Adipocyte (in vitro differentiated cells): Measurements from ENCODE around the gene CMTM3.
"Not testable (repeated sequence)": the region's sequence is repeated elsewhere in the genome, so short reads cannot be mapped to it uniquely, and the experiment has no call there.

Experiments
- DNase-seq: peaks from one replicate; pipeline ENCODE4 v3.0.0-alpha.2; 2015; ENCODE audit warnings: low read depth
- H3K27me3 ChIP-seq: replicated peaks from 2 replicates; pipeline ENCODE4 v1.7.0; 2013; ENCODE audit warnings: mild to moderate bottlenecking, low read length, moderate library complexity; ENCODE audit not compliant: control insufficient read depth, insufficient read depth
- H3K36me3 ChIP-seq: 2 replicates; pipeline ENCODE4 v1.7.0; 2013; ENCODE audit warnings: low read length, mild to moderate bottlenecking, moderate library complexity; ENCODE audit not compliant: control insufficient read depth, insufficient read depth, severe bottlenecking
- H3K4me1 ChIP-seq: 2 replicates; pipeline ENCODE4 v1.7.0; 2013; ENCODE audit warnings: mild to moderate bottlenecking, low read length, moderate library complexity; ENCODE audit not compliant: control insufficient read depth, insufficient read depth
- H3K4me3 ChIP-seq: 2 replicates; pipeline ENCODE4 v1.7.0; 2013; ENCODE audit warnings: mild to moderate bottlenecking, low read length, moderate library complexity
- H3K9ac ChIP-seq: 2 replicates; pipeline ENCODE4 v1.7.0; 2013; ENCODE audit warnings: mild to moderate bottlenecking, low read length, moderate library complexity
- H3K9me3 ChIP-seq: 2 replicates; pipeline ENCODE4 v1.7.0; 2013; ENCODE audit warnings: mild to moderate bottlenecking, low read length, moderate library complexity; ENCODE audit not compliant: control insufficient read depth

The CMTM3 gene

GRCh38 chr16:66627611-66628378 is 23.3 kb downstream of the CMTM3 start:
- not testable (repeated sequence) for H3K4me3 ChIP-seq, H3K27me3 ChIP-seq, H3K36me3 ChIP-seq

GRCh38 chr16:66629856-66630255 is 25.4 kb downstream of the CMTM3 start:
- no peak for DNase-seq
- H3K36me3 ChIP-seq = no peaks in the 10 kb centered on the region
- H3K9me3 ChIP-seq = no peaks in the 10 kb centered on the region
- H3K4me3 ChIP-seq = no peak overlapping the region
- no peaks in the 10 kb centered on the region for H3K4me1 ChIP-seq
- H3K27me3 ChIP-seq = no peaks in the 10 kb centered on the region
- H3K9ac ChIP-seq = no peak overlapping the region

More at GRCh38 chr16:66627611-66628378, 23.3 kb downstream of the CMTM3 start:
- not testable (repeated sequence) for H3K9ac ChIP-seq, DNase-seq, H3K9me3 ChIP-seq
- H3K4me1 ChIP-seq = peaks cover 16% of the 10 kb centered on the region

GRCh38 chr16:66630561-66631260 is 26.2 kb downstream of the CMTM3 start:
- not testable (repeated sequence) for H3K27me3 ChIP-seq, H3K4me3 ChIP-seq, H3K9me3 ChIP-seq, DNase-seq, H3K36me3 ChIP-seq, H3K9ac ChIP-seq, H3K4me1 ChIP-seq

GRCh38 chr16:66631558-66631957 is 27.1 kb downstream of the CMTM3 start:
- not testable (repeated sequence) for H3K9ac ChIP-seq, DNase-seq, H3K4me3 ChIP-seq, H3K9me3 ChIP-seq, H3K27me3 ChIP-seq, H3K36me3 ChIP-seq, H3K4me1 ChIP-seq

- H3K4me1 ChIP-seq = peaks cover 17% of the 10 kb centered on the region
- no peaks in the 10 kb centered on the region for H3K9me3 ChIP-seq
- no peak overlapping the region for H3K4me3 ChIP-seq
- no peak for DNase-seq
- H3K27me3 ChIP-seq = no peaks in the 10 kb centered on the region
- H3K36me3 ChIP-seq = no peaks in the 10 kb centered on the region
- H3K9ac ChIP-seq = no peak overlapping the region
Measured at GRCh38 chr16:66634527-66635196, 30.2 kb downstream of the CMTM3 start.

- H3K9me3 ChIP-seq = no peaks in the 10 kb centered on the region
- H3K4me1 ChIP-seq = peaks cover 18% of the 10 kb centered on the region
- no peak overlapping the region for H3K9ac ChIP-seq
- no peak for DNase-seq
- H3K4me3 ChIP-seq = no peak overlapping the region
- no peaks in the 10 kb centered on the region for H3K36me3 ChIP-seq
- no peaks in the 10 kb centered on the region for H3K27me3 ChIP-seq
Measured at GRCh38 chr16:66635406-66635805, 30.9 kb downstream of the CMTM3 start.

- H3K9ac ChIP-seq = no peak overlapping the region
- no peaks in the 10 kb centered on the region for H3K36me3 ChIP-seq
- H3K4me3 ChIP-seq = no peak overlapping the region
- H3K9me3 ChIP-seq = no peaks in the 10 kb centered on the region
- peaks cover 18% of the 10 kb centered on the region for H3K4me1 ChIP-seq
- H3K27me3 ChIP-seq = no peaks in the 10 kb centered on the region
- DNase-seq = no peak
Measured at GRCh38 chr16:66636199-66636598, 31.7 kb downstream of the CMTM3 start.

- peaks cover 18% of the 10 kb centered on the region for H3K4me1 ChIP-seq
- no peak overlapping the region for H3K9ac ChIP-seq
- no peaks in the 10 kb centered on the region for H3K27me3 ChIP-seq
- no peak overlapping the region for H3K4me3 ChIP-seq
- no peaks in the 10 kb centered on the region for H3K36me3 ChIP-seq
- no peaks in the 10 kb centered on the region for H3K9me3 ChIP-seq
- DNase-seq = no peak
Measured at GRCh38 chr16:66637806-66638205, 33.3 kb downstream of the CMTM3 start.

GRCh38 chr16:66639091-66639885 is 34.8 kb downstream of the CMTM3 start:
- Histone ChIP-seq H3K9ac (no peak overlapping the region), H3K27me3 (no peaks in the 10 kb centered on the region), H3K9me3 (no peaks in the 10 kb centered on the region), H3K36me3 (no peaks in the 10 kb centered on the region), H3K4me3 (peak overlapping the region; percentile 20), H3K4me1 (peaks cover 18% of the 10 kb centered on the region)
- DNase-seq = peak; percentile 66

- Histone ChIP-seq H3K4me1 (peaks cover 18% of the 10 kb centered on the region), H3K9me3 (no peaks in the 10 kb centered on the region), H3K9ac (no peak overlapping the region), H3K27me3 (no peaks in the 10 kb centered on the region), H3K4me3 (no peak overlapping the region), H3K36me3 (no peaks in the 10 kb centered on the region)
- no peak for DNase-seq
Measured at GRCh38 chr16:66640724-66641314, 36.3 kb downstream of the CMTM3 start.
